Gastrocnemius medialis (tissue), 4 donors: ENCODE data around the gene MAGED4. TPM values are rescaled to one million over a fixed set of nuclear protein-coding genes. Genes with fewer than 3 reads are reported as not detected.
"Not testable (repeated sequence)": the region's sequence is repeated elsewhere in the genome, so short reads cannot be mapped to it uniquely, and the experiment has no call there.

Source experiments
- ATAC-seq, 2 donors: fragments of 150-250 bp; one replicate each; pipeline ENCODE4 v1.9.1; 2016
- DNase-seq, 2 donors: peaks; one replicate each; pipeline ENCODE4 v3.0.0-alpha.2; 2019
- H3K27ac ChIP-seq, 4 donors: fragments of 200-600 bp; sonication (generic); 1 replicate in 1 of 4; 2 replicates in 3 of 4; pipeline ENCODE4 v1.5.1; 2016 to 2018; ENCODE audit warnings: mild to moderate bottlenecking in 2 of 4, moderate library complexity in 1 of 4
- H3K27me3 ChIP-seq, 3 donors: fragments of 200-600 bp; sonication (generic) in 2 of 3; 1 replicate in 1 of 3; 2 replicates in 2 of 3; pipeline versions ENCODE4 v1.5.1 to v1.6.0; 2016 to 2019; ENCODE audit warnings: mild to moderate bottlenecking in 1 of 3, moderate library complexity in 1 of 3
- H3K36me3 ChIP-seq, 2 donors: fragments of 200-600 bp; sonication (generic) in 1 of 2; one replicate each; pipeline ENCODE4 v1.5.1; 2017 to 2018
- H3K4me1 ChIP-seq, 2 donors: fragments of 200-600 bp; sonication (generic) in 1 of 2; one replicate each; pipeline ENCODE4 v1.5.1; 2016 to 2017; ENCODE audit warnings: mild to moderate bottlenecking in 2 of 2
- H3K4me3 ChIP-seq, 4 donors: fragments of 200-600 bp; sonication (generic) in 3 of 4; 1 replicate in 1 of 4; 2 replicates in 3 of 4; pipeline ENCODE4 v1.5.1; 2016 to 2019; ENCODE audit warnings: mild to moderate bottlenecking in 2 of 4
- H3K9me3 ChIP-seq, 3 donors: fragments of 200-600 bp; sonication (generic) in 2 of 3; 1 replicate in 1 of 3; 2 replicates in 2 of 3; pipeline ENCODE4 v1.5.1; 2016 to 2019
- CTCF ChIP-seq, 5 experiments: fragments of 450-650 bp in 3 of 5; fragments of 200-600 bp in 2 of 5; sonication (generic) in 2 of 5; IDR thresholded peaks in 4 of 5; conservative IDR thresholded peaks in 1 of 5; 1 replicate in 4 of 5; 2 replicates in 1 of 5; pipeline ENCODE4 v1.5.1; 2016 to 2019; ENCODE audit warnings: antibody characterized with exemption in 5 of 5, mild to moderate bottlenecking in 3 of 5, moderate library complexity in 3 of 5
- POLR2A ChIP-seq, 2 donors: fragments of 450-650 bp; IDR thresholded peaks; one replicate each; pipeline ENCODE4 v1.6.1; 2017; ENCODE audit warnings: antibody characterized with exemption in 2 of 2, mild to moderate bottlenecking in 2 of 2, moderate library complexity in 2 of 2
- in situ Hi-C, 4 donors: fragments of 200-750 bp; cut with MboI; loops; one replicate each; pipeline versions ENCODE4 v1.15.0 to v1.8.0; 2017; ENCODE audit warnings: low sequenced_read_pairs in 4 of 4
- intact Hi-C: fragments of 100-400 bp; cut with DNase I; formaldehyde crosslinking; loops from one replicate; pipeline ENCODE4 v1.15.1; 2023; ENCODE audit warnings: low total_unique reads
- total RNA-seq, 4 donors: library from RNA; depleted of rRNA; stranded (reverse); fragments of >200 nt; gene quantifications; one replicate each; pipeline versions ENCODE4 v1.1.0 to v1.2.3, GENCODE V29; 2016

MAGED4 gene
- total RNA-seq = under 1 TPM in 3 of 4 donors, not detected in 1; 0.15 to 0.49 (median 0.24) TPM

GRCh38 chrX:52184440-52185077 lies at the start of gene MAGED4:
TSS of gene MAGED4 (plus strand) at chrX:52184888. CDS start at chrX:52185923, 1,035 bp downstream.
- H3K4me1 ChIP-seq, DNase-seq, H3K27ac ChIP-seq, intact Hi-C loops, in situ Hi-C loops, H3K9me3 ChIP-seq, H3K27me3 ChIP-seq, H3K36me3 ChIP-seq, ATAC-seq, H3K4me3 ChIP-seq: not testable (repeated sequence)

- Histone ChIP-seq H3K27me3 (no peaks in the 10 kb centered on the region), H3K9me3 (no peaks in the 10 kb centered on the region), H3K36me3 (no peaks in the 10 kb centered on the region), H3K4me1 (no peaks in the 10 kb centered on the region), H3K27ac (no peak overlapping the region), H3K4me3 (no peak overlapping the region)
- intact Hi-C loops = no loop called here
- in situ Hi-C loops = no loop called here
- TF ChIP-seq CTCF (IDR thresholded peaks at IDR 0.05 in 4 of 5, conservative IDR thresholded peaks at IDR 0.05 in 1 of 5) = no peak
- no peak for TF ChIP-seq POLR2A (IDR thresholded peaks at IDR 0.05)
- DNase-seq = no peak
- no peak for ATAC-seq
These were observed 45.7 kb upstream of the MAGED4 start for GRCh38 chrX:52138830-52139544.

GRCh38 chrX:52139545-52139895 lies 45.2 kb upstream of the MAGED4 start:
- in situ Hi-C loops (no loop called here), intact Hi-C loops (no loop called here)
- no peak for TF ChIP-seq CTCF (IDR thresholded peaks at IDR 0.05 in 4 of 5, conservative IDR thresholded peaks at IDR 0.05 in 1 of 5)
- no peak for TF ChIP-seq POLR2A (IDR thresholded peaks at IDR 0.05)
- Histone ChIP-seq H3K27ac (no peak overlapping the region), H3K9me3 (no peaks in the 10 kb centered on the region), H3K36me3 (no peaks in the 10 kb centered on the region), H3K27me3 (no peaks in the 10 kb centered on the region), H3K4me1 (no peaks in the 10 kb centered on the region), H3K4me3 (no peak overlapping the region)
- ATAC-seq (no peak), DNase-seq (no peak)

- H3K9me3 ChIP-seq = no peaks in the 10 kb centered on the region
- no peak for TF ChIP-seq CTCF (IDR thresholded peaks at IDR 0.05 in 4 of 5, conservative IDR thresholded peaks at IDR 0.05 in 1 of 5)
- no peaks in the 10 kb centered on the region for H3K27me3 ChIP-seq
- in situ Hi-C loops = no loop called here
- H3K36me3 ChIP-seq = no peaks in the 10 kb centered on the region
- ATAC-seq = no peak
- H3K27ac ChIP-seq = no peak overlapping the region
- intact Hi-C loops = no loop called here
- no peak overlapping the region for H3K4me3 ChIP-seq
- no peak for DNase-seq
- no peaks in the 10 kb centered on the region for H3K4me1 ChIP-seq
These were observed 44.7 kb upstream of the MAGED4 start for GRCh38 chrX:52140020-52140419.

- in situ Hi-C loops, H3K4me3 ChIP-seq, H3K4me1 ChIP-seq, H3K9me3 ChIP-seq, intact Hi-C loops, DNase-seq, H3K36me3 ChIP-seq, H3K27ac ChIP-seq, ATAC-seq, H3K27me3 ChIP-seq: not testable (repeated sequence)
These were observed 34.0 kb upstream of the MAGED4 start for GRCh38 chrX:52150667-52151066.

GRCh38 chrX:52160140-52160539 lies 24.5 kb upstream of the MAGED4 start:
- H3K9me3 ChIP-seq, intact Hi-C loops, H3K4me1 ChIP-seq, H3K4me3 ChIP-seq, in situ Hi-C loops, H3K27ac ChIP-seq, ATAC-seq, H3K27me3 ChIP-seq, H3K36me3 ChIP-seq, DNase-seq: not testable (repeated sequence)
